ENCODE measurements around the gene TMEM37.

Gene TMEM37

DNA sequence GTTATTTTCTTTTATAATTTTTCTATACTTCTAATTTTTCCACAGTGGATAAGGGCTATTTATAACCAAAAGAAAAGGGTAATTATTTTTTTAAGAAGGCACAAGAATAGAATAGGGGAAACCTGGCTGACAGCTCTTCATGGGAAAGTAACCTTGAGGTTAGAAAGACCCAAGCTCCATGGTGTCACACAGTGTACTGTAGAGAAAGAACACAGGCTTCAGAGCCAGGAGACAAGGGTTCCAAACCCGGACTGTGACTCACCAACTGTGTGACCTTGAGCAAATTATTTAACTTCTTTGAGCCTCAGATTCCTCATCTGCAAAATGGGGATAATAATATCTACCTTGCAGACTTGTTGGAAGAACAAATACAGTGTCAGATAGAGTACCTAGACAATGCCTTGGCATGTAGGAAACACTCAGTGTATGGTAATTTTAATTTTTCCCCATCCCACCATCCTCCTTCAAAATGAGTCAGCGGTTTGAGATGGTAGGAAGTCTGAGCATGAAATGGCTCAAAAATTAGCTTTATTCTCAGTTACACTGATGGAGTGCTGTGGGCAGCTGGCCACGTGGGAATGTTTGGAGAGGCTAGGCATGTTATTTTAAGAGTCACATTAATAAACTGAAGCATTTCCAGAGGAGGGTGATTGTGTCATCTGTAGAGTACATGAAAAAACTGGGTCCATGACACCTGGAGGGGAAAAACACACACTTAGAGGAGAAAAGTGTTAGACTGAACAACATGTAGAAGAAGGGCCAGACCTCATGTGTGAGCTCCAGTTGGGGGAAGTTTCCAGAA is 36.7 kb downstream of the TMEM37 start:
- no peak for TF ChIP-seq CTCF (IDR thresholded peaks at IDR 0.05; ENCODE audit: low read depth, low read length)

GRCh38 chr2:119469131-119469530 is 37.5 kb downstream of the TMEM37 start:
- no peak for DNase-seq (ENCODE audit: extremely low read depth, low read depth)

More for the DNA sequence above, 36.7 kb downstream of the TMEM37 start:
- no peak for DNase-seq (ENCODE audit: extremely low read depth, low read depth)

DNA sequence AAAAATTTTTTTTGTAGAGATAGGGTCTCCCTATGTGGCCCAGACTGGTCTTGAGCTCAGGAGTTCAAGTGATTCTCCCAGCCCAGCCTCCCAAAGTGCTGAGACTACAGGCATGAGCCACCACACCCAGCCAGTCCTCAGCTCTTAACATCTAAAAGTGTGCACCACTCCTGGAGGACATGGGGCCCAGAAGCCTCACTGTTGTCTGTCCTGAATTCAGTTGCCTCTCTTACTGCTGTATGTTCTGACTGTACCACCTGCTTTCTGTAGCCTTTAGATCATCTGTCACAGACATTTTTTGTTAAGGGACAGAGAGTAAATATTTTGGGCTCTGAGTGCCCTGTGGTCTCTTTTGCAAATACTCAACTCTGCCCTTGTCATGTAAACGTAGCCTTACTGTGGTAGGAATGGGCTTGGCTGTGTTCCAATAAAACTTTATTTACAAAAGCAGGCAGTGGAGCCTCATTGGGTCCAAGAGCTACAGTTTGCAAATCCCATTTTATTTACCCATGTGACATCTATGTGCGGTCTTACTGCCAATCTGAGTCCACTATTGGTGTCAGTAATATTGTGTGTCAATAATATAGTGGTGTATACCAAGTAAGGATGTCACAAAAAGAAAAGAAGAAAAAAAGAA is 38.1 kb downstream of the TMEM37 start:
- no peak for TF ChIP-seq CTCF (IDR thresholded peaks at IDR 0.05; ENCODE audit: low read depth, low read length)
- no peak for DNase-seq (ENCODE audit: extremely low read depth, low read depth)

More at GRCh38 chr2:119469131-119469530, 37.5 kb downstream of the TMEM37 start:
- no peak for TF ChIP-seq CTCF (IDR thresholded peaks at IDR 0.05; ENCODE audit: low read depth, low read length)

GRCh38 chr2:119472749-119473148 is 41.1 kb downstream of the TMEM37 start:
- no peak for TF ChIP-seq CTCF (IDR thresholded peaks at IDR 0.05; ENCODE audit: low read depth, low read length)
- DNase-seq (ENCODE audit: extremely low read depth, low read depth): no peak

DNA sequence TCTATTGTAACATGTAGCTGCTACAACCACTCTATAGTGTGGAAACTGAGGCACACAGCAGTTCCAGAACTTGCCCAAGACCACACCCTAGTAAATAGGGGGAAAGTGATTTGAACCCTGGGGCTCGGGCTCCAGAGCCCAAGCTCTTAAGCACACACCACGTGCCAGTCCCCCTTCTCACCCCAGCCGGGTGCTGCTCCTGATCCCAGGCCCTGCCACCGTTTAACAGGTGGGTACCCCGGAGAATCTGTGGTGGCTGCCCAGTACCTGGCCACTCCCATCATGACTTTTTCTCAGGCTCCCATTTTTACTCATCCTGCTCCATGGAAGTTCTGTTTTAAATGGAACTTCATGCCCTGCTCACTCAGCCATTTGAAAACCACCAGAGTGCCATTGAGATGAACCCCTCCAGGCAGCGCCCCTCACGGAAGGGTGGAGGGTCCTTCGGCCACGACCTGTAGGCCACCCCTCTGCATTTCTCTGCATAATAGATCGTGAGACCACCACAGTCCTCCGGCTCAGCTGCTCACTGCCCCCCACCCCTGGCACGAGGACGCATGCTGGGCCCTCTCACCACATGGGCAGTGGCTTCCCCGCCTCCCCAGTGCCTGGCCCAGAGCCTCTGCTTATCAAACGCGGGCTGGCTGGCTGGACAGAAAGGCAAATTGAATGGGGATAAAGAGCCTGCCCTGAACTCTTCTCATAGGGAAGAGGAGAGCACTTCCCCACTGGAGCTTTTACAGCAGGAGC is 42.1 kb downstream of the TMEM37 start:
- no peak for DNase-seq (ENCODE audit: extremely low read depth, low read depth)
- no peak for TF ChIP-seq CTCF (IDR thresholded peaks at IDR 0.05; ENCODE audit: low read depth, low read length)

DNA sequence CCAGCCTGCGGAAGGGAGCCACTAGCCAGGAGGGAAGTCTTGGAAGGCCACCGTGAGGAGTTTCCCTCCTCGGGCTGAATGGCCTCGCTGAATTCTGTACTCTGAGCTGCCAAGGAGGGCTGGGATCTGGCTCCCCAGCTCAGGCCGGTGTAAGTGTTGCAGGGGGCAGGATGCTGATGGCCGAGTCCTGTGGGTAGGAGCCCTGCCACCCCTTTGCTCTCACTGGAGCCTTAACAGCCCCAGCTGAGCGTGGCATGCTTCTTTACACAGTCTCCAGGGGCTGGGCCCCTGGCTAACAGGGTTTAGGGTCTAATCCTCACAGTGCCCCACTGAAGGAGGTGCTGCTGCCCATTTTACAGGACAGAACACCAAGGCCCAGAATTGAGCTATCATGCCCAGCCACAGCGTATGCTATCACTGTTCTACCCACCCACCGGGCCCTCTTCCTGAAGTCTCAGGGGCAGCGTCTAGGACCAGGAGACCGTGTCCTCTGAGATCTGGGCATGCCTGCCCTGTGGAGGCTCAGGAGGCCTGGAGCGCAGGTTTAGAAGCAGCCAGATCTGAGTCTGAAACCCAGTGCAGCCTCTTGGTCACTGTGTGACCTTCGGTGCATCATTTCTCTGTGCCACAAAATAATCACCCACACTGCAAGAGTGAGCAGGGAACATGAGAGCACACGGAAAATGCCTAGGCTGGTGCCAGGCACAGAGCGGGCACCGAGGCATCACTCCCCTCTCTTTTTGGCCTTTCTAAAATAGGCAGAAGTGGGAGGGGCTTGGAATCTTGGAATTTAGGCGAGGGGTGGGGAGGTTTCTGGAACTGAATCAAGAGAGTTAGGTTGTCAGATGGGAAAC is 42.9 kb downstream of the TMEM37 start:
- no peak for DNase-seq (ENCODE audit: extremely low read depth, low read depth)
- no peak for TF ChIP-seq CTCF (IDR thresholded peaks at IDR 0.05; ENCODE audit: low read depth, low read length)

Data from AG09319 (cell line).